G401.6 (cell line): Measurements from ENCODE around the gene PGBD5.

Experiments
- FAIRE-seq: peaks from 2 replicates; lab custom pipeline; 2012; peaks lifted over from hg19 to GRCh38; lab: Jason Lieb, UNC

PGBD5 gene

GRCh38 chr1:230279583-230279945, 146.6 kb downstream of the PGBD5 start:
- no peak for FAIRE-seq

GRCh38 chr1:230278871-230279582, 147.1 kb downstream of the PGBD5 start:
- no peak for FAIRE-seq

- no peak for FAIRE-seq
Observed at GRCh38 chr1:230278376-230278775, 147.8 kb downstream of the PGBD5 start.

GRCh38 chr1:230277201-230278025, 148.7 kb downstream of the PGBD5 start:
- no peak for FAIRE-seq

GRCh38 chr1:230276401-230276800, 149.7 kb downstream of the PGBD5 start:
- FAIRE-seq = no peak

- no peak for FAIRE-seq
Observed at GRCh38 chr1:230274254-230274653, 151.9 kb downstream of the PGBD5 start.

GRCh38 chr1:230273141-230273710, 152.9 kb downstream of the PGBD5 start:
- no peak for FAIRE-seq

GRCh38 chr1:230272557-230272956, 153.6 kb downstream of the PGBD5 start:
- no peak for FAIRE-seq

GRCh38 chr1:230271300-230272035, 154.7 kb downstream of the PGBD5 start:
- FAIRE-seq = no peak

GRCh38 chr1:230270559-230271281, 155.4 kb downstream of the PGBD5 start:
- FAIRE-seq = no peak

- no peak for FAIRE-seq
Observed at GRCh38 chr1:230270185-230270558, 156.0 kb downstream of the PGBD5 start.

GRCh38 chr1:230268371-230269170, 157.6 kb downstream of the PGBD5 start:
- peak; percentile 74 for FAIRE-seq

- no peak for FAIRE-seq
Observed at GRCh38 chr1:230267338-230268065, 158.6 kb downstream of the PGBD5 start.

- FAIRE-seq = no peak
Observed at GRCh38 chr1:230266456-230266855, 159.7 kb downstream of the PGBD5 start.

GRCh38 chr1:230265200-230266115, 160.7 kb downstream of the PGBD5 start:
- no peak for FAIRE-seq
